GM20000 (cell line): Measurements from ENCODE around the gene GLO1.

Experiments used
- DNase-seq: peaks from one replicate; pipeline ENCODE4 v3.0.0; 2012; ENCODE audit warnings: low spot score
- TF ChIP-seq, protein P1 (sequence below): IDR thresholded peaks from 2 replicates; pipeline ENCODE4 v1.5.1; 2012; ENCODE audit warnings: mild to moderate bottlenecking, control low read depth; ENCODE audit errors: extremely low read depth, missing control alignments

Gene GLO1

GRCh38 chr6:38728203-38728602 lies 25.3 kb upstream of the GLO1 start:
- DNase-seq = no peak
- TF ChIP-seq, protein P1, sequence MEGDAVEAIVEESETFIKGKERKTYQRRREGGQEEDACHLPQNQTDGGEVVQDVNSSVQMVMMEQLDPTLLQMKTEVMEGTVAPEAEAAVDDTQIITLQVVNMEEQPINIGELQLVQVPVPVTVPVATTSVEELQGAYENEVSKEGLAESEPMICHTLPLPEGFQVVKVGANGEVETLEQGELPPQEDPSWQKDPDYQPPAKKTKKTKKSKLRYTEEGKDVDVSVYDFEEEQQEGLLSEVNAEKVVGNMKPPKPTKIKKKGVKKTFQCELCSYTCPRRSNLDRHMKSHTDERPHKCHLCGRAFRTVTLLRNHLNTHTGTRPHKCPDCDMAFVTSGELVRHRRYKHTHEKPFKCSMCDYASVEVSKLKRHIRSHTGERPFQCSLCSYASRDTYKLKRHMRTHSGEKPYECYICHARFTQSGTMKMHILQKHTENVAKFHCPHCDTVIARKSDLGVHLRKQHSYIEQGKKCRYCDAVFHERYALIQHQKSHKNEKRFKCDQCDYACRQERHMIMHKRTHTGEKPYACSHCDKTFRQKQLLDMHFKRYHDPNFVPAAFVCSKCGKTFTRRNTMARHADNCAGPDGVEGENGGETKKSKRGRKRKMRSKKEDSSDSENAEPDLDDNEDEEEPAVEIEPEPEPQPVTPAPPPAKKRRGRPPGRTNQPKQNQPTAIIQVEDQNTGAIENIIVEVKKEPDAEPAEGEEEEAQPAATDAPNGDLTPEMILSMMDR = no peak

DNA sequence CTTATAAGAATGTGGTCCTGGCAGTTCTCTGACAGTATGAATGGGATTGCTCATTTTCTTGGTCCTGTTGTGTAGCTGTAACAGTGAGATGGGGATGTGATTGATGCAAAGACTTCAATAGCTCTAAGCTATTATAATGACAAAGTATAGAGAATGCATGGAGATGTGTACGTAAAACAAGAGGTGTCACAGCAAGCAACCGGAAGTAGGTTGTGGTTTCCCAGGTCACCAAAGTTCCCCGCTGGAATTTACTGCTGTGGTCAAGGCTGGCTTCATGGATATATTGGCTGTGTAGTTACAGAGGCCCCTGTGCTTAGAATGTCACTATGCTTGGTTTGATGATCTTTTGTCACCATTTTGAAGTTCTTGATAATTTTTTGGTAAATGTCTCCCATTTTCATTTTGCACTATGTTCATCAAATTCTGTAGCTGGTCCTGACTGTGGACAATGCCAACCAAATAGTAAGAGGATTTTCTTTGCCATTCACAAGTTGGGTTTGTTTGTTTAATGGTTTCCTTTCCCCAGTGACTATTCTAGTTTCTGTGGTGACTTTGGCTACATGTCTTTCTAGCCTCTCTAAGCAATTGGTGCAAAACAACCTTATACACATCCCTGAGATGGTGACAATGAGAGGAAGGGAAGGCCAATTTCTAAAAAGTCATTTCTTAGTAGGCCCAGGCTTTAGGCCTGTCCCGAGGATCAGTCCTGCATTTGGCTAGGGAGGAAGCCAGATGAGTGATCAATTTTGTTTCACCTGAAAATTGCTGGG lies 22.7 kb upstream of the GLO1 start:
- DNase-seq = no peak
- TF ChIP-seq, protein P1 = no peak

GRCh38 chr6:38724343-38724742 lies 21.4 kb upstream of the GLO1 start:
- TF ChIP-seq, protein P1 = no peak
- DNase-seq = no peak

DNA sequence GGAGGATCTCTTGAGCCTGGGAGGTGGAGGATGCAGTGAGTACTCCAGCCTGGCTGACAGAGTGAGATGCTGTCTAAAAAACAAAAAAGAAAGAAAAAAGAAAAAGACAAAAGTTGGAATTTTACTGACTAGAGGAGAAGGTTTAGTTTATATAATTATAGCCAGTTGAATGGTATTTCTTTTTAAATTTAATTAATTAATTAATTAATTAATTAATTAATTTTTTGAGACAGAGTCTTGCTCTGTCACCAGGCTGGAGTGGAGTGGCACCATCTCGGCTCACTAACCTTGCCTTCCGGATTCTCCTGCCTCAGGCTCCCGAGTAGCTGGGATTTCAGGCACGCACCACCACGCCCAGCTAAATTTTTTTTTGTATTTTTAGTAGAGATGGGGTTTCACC lies 20.8 kb upstream of the GLO1 start:
- TF ChIP-seq, protein P1 = no peak
- no peak for DNase-seq

DNA sequence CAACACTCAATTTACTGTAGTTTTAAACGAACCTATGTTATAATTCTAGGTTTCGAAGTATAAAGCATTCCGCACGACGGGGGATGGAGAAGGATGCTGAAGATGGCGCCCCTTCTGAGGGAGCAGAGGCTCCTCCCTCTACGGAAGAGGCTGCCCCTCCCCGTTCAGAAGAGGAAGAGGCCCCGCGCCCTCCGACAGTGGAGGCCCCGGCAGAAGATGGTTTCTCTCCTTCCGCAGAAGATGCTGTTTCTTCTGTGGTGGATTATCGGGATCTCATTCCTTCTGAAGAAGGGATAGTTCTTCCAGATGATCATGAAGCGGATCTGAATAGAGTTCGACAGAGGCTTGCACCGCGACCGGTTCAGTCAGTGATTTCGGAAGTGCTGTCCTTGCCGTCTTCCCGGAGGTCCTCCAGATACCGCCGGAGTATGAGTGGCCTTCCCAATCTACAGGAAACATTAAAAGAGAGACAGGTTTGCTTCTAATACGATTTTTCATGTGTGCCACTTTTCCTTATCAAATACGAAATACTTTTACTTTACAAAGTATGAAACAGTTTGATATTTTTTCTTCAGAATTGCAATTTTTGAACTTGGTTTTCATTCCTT lies 19.9 kb upstream of the GLO1 start:
- no peak for DNase-seq
- TF ChIP-seq, protein P1 = no peak

DNA sequence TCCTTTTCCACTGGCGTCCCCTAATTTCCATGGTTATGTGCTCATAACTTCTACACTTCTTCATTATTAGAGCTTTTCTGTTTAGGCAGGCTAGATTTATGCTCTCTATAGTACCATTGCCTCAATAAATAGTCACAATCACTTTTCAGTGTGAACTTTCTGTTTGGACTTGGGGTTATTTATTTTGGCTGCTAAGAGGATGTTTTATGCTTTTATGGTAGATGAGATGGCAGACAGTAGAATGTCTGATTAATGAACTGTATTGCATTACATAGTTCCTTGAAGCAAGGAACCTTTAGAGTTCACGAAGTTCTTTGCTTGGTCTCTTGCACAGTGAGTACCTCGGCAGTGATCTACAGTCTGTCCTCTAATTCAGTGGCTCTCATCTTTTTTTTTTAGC lies 19.1 kb upstream of the GLO1 start:
- no peak for DNase-seq
- TF ChIP-seq, protein P1 = no peak

GRCh38 chr6:38720295-38720694 lies 17.4 kb upstream of the GLO1 start:
- DNase-seq = no peak
- TF ChIP-seq, protein P1 = no peak
